ENCODE data around the gene CACNA1I.
A peak's percentile ranks its signal among the peaks of the same experiment; 100 is the strongest.
"Not testable (repeated sequence)": the region's sequence is repeated elsewhere in the genome, so short reads cannot be mapped to it uniquely, and the experiment has no call there.

The CACNA1I gene

GRCh38 chr22:39721206-39722031 lies 150.9 kb downstream of the CACNA1I start:
- DNase-seq (ENCODE audit: low read depth) = no peak

- no peak for DNase-seq (ENCODE audit: low read depth)
Measured at GRCh38 chr22:39722032-39722325, 151.4 kb downstream of the CACNA1I start.

- no peak for DNase-seq (ENCODE audit: low read depth)
Measured at GRCh38 chr22:39722501-39722900, 151.9 kb downstream of the CACNA1I start.

GRCh38 chr22:39723463-39723862 lies 152.9 kb downstream of the CACNA1I start:
- no peak for DNase-seq (ENCODE audit: low read depth)

GRCh38 chr22:39723899-39724351 lies 153.4 kb downstream of the CACNA1I start:
- peak; percentile 11 for DNase-seq (ENCODE audit: low read depth)

- DNase-seq (ENCODE audit: low read depth) = no peak
Measured at GRCh38 chr22:39724390-39724789, 153.8 kb downstream of the CACNA1I start.

GRCh38 chr22:39724857-39725256 lies 154.3 kb downstream of the CACNA1I start:
- DNase-seq (ENCODE audit: low read depth) = no peak

GRCh38 chr22:39725351-39726035 lies 154.9 kb downstream of the CACNA1I start:
- no peak for DNase-seq (ENCODE audit: low read depth)

GRCh38 chr22:39727541-39727940 lies 157.0 kb downstream of the CACNA1I start:
- DNase-seq (ENCODE audit: low read depth) = no peak

- no peak for DNase-seq (ENCODE audit: low read depth)
Measured at GRCh38 chr22:39728236-39728860, 157.8 kb downstream of the CACNA1I start.

GRCh38 chr22:39729141-39729934 lies 158.8 kb downstream of the CACNA1I start:
- DNase-seq (ENCODE audit: low read depth) = no peak

- DNase-seq (ENCODE audit: low read depth) = no peak
Measured at GRCh38 chr22:39731481-39731880, 160.9 kb downstream of the CACNA1I start.

GRCh38 chr22:39731881-39732555 lies 161.5 kb downstream of the CACNA1I start:
- DNase-seq (ENCODE audit: low read depth) = no peak

- DNase-seq (ENCODE audit: low read depth) = no peak
Measured at GRCh38 chr22:39732625-39733024, 162.1 kb downstream of the CACNA1I start.

GRCh38 chr22:39733191-39733590 lies 162.6 kb downstream of the CACNA1I start:
- no peak for DNase-seq (ENCODE audit: low read depth)

GRCh38 chr22:39734046-39734445 lies 163.5 kb downstream of the CACNA1I start:
- not testable (repeated sequence) for DNase-seq (ENCODE audit: low read depth)

GRCh38 chr22:39734866-39735265 lies 164.3 kb downstream of the CACNA1I start:
- no peak for DNase-seq (ENCODE audit: low read depth)

- DNase-seq (ENCODE audit: low read depth) = no peak
Measured at GRCh38 chr22:39735776-39736175, 165.2 kb downstream of the CACNA1I start.

GRCh38 chr22:39738746-39739145 lies 168.2 kb downstream of the CACNA1I start:
- peak; percentile 11 for DNase-seq (ENCODE audit: low read depth)
